SKM-1 (cell line): ENCODE results near the gene SGCB.

Experiments
- DNase-seq: peaks from one replicate; lab custom pipeline; 2025; ENCODE audit not compliant: unreplicated experiment; lab: John Stamatoyannopoulos, UW

SGCB gene

GRCh38 chr4:52019936-52020657 is 18.0 kb downstream of the SGCB start, which contains the start of gene LRRC66:
Gene LRRC66 (minus strand): TSS chr4:52020363. CDS start chr4:52017613, 2,750 bp downstream.
- no peak for DNase-seq

- no peak for DNase-seq
These were observed 20.3 kb downstream of the SGCB start for GRCh38 chr4:52017814-52018213.

DNA sequence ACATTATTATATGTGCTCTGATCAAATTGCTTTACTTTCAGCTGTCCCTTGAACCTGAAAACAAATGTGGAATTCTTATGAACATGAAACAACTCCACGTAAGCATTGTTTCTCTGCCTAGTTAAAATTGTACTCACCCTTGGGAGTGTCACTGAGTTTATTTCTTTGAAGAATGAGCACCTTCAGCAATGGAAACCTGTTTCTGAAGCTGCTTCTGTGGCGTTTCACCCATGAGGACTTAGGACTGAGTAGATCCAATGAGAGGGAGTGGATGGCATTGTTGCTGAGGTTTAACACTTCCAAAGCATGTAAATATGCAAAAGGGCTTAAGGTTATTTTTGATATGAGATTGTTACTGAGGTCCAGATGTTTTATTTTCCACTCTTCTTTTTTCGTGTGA is 21.1 kb downstream of the SGCB start:
- no peak for DNase-seq

- no peak for DNase-seq
These were observed 22.7 kb downstream of the SGCB start for GRCh38 chr4:52015366-52015765.

GRCh38 chr4:52014903-52015302 is 23.2 kb downstream of the SGCB start:
- peak; percentile 49 for DNase-seq

DNA sequence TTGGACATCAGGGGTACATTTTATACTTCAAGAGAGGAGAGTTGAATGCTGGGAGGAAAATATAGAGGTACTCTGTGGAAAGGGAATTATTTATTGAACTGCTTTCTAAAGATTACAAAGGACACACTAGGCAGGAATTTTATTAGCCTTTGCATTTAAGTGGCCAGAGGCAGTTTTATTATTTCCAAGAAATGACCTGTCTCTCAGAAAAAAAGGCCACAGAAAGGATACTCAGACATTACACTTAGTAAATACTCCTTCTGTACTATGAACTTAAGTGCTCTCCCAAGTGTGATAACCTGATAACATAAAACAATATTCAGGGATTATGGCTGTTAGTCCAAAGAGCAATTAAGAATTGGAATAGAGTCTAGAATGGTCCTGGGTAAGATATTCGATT is 25.4 kb downstream of the SGCB start:
- no peak for DNase-seq

GRCh38 chr4:52010986-52011385 is 27.1 kb downstream of the SGCB start:
- DNase-seq: no peak

GRCh38 chr4:52006887-52007286 is 31.2 kb downstream of the SGCB start:
- DNase-seq: no peak

GRCh38 chr4:52005604-52006273 is 32.4 kb downstream of the SGCB start:
- DNase-seq: no peak

GRCh38 chr4:52004414-52004813 is 33.7 kb downstream of the SGCB start:
- DNase-seq: no peak

DNA sequence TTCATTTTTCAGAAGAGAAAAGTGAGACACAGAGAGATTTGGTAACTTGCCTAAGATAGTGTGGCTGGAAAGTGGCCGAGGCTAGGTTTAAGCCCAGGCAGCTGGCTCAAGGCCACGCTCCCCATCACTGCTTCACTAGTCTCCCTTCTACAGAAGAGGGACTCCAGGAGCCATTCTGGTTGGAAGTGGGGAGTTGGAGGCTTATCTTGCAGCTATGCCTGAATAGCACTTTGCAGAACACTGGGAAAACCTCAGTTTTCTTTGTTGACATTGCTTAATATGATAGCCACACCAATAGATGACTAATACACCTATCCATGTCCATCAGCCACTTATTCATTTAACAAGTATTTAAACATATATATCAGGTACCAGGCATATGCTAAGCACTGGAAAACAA is 36.5 kb downstream of the SGCB start:
- DNase-seq: no peak

GRCh38 chr4:51999250-51999649 is 38.8 kb downstream of the SGCB start:
- no peak for DNase-seq

DNA sequence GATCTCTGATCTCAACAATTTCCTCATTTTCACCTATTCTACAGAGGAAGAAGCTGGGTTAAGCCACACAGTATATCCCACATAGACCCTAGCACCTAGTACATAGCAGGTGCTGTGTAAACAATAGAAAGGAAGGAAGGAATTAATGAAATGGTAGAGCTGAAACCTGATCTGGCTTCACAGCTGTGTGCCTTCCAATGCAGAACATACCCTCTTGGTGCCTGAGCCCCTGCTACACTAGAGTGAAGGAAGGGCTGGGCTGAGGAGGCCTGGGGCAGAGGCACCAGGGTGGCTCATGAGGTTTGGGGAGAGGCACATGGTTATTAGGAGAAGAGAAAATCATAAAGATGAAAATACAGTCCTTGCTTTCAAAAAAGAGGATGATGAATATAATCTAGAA is 39.3 kb downstream of the SGCB start:
- DNase-seq: no peak

- DNase-seq: no peak
These were observed 40.5 kb downstream of the SGCB start for GRCh38 chr4:51997647-51998046.

GRCh38 chr4:51995647-51996220 is 42.4 kb downstream of the SGCB start:
- no peak for DNase-seq
